Suprapubic skin (tissue), 4 donors: Measurements from ENCODE around the gene CHN2.

Experiments
- CTCF ChIP-seq, 2 donors: fragments of 200-600 bp in 1 of 2; fragments of 450-650 bp in 1 of 2; sonication (generic) in 1 of 2; IDR thresholded peaks; one replicate each; pipeline ENCODE4 v1.5.1; 2016 to 2019; ENCODE audit warnings: antibody characterized with exemption in 2 of 2, mild to moderate bottlenecking in 1 of 2, moderate library complexity in 1 of 2
- EP300 ChIP-seq: sonication (generic); formaldehyde crosslinking; IDR thresholded peaks from one replicate; pipeline ENCODE4 v1.6.1; 2017; ENCODE audit warnings: antibody characterized with exemption
- POLR2A ChIP-seq, 2 donors: fragments of 450-650 bp; IDR thresholded peaks; one replicate each; pipeline ENCODE4 v1.6.1; 2017; ENCODE audit warnings: antibody characterized with exemption in 2 of 2, mild to moderate bottlenecking in 2 of 2, moderate library complexity in 2 of 2
- POLR2AphosphoS5 ChIP-seq, 3 donors: sonication (generic); formaldehyde crosslinking; IDR thresholded peaks; one replicate each; pipeline ENCODE4 v1.6.1; 2017; ENCODE audit warnings: antibody characterized with exemption in 3 of 3

- TF ChIP-seq CTCF (IDR thresholded peaks at IDR 0.05) (no peak), POLR2A (IDR thresholded peaks at IDR 0.05) (no peak), POLR2AphosphoS5 (IDR thresholded peaks at IDR 0.05) (no peak), EP300 (no peak)
Observed at GRCh38 chr7:29488977-29489376, 294.4 kb downstream of the CHN2 start.
